Measurements from ENCODE around the gene PLEKHG4B. TPM values are rescaled to one million over a fixed set of nuclear protein-coding genes. Genes with fewer than 3 reads are reported as not detected.
"Not testable (repeated sequence)": the region's sequence is repeated elsewhere in the genome, so short reads cannot be mapped to it uniquely, and the experiment has no call there.

Gene PLEKHG4B
- 0.72 and 1.4 TPM in 2 replicates for polyA plus RNA-seq (2011; rRNA removed)
- 1.2 and 1.7 TPM in 2 replicates for polyA minus RNA-seq (2011; rRNA and poly(A)+ RNA removed)

- POLR2A ChIA-PET = no interaction called here
- CTCF ChIA-PET = no interaction called here
- no peaks in the 10 kb centered on the region for H3K36me3 ChIP-seq (ENCODE audit: control insufficient read depth, insufficient read depth, low read length)
- no peak for TF ChIP-seq CTCF (IDR thresholded peaks at IDR 0.05; ENCODE audit: insufficient read depth, low read depth, low read length)
- DNase-seq (ENCODE audit: low read depth) = no peak
- H3K4me3 ChIP-seq (ENCODE audit: low read depth, low read length) = peak within 1 kb of the TSS; percentile 38
- peaks cover 29% of the 10 kb centered on the region for H3K27me3 ChIP-seq (ENCODE audit: control insufficient read depth, insufficient read depth, low read length)
Measured at GRCh38 chr5:91556-92263, at the start of gene PLEKHG4B. PLEKHG4B (plus strand) TSS chr5:92168; CDS start chr5:92232, 64 bp downstream.

GRCh38 chr5:42250-42649, 49.7 kb upstream of the PLEKHG4B start:
- TF ChIP-seq CTCF (IDR thresholded peaks at IDR 0.05; ENCODE audit: insufficient read depth, low read depth, low read length) = peak; percentile 66
- Histone ChIP-seq H3K36me3 (ENCODE audit: control insufficient read depth, insufficient read depth, low read length) (no peaks in the 10 kb centered on the region), H3K4me3 (ENCODE audit: low read depth, low read length) (no peak overlapping the region), H3K27me3 (ENCODE audit: control insufficient read depth, insufficient read depth, low read length) (peaks cover 7% of the 10 kb centered on the region)
- CTCF ChIA-PET = no interaction called here
- POLR2A ChIA-PET = no interaction called here
- DNase-seq (ENCODE audit: low read depth) = no peak

- DNase-seq (ENCODE audit: low read depth) = no peak
- H3K36me3 ChIP-seq (ENCODE audit: control insufficient read depth, insufficient read depth, low read length) = no peaks in the 10 kb centered on the region
- ChIA-PET CTCF (interaction anchor here (0.9 kb wide), 1 partner anchor 9 kb away, joined by 3 read pairs; no protein-coding TSS in a partner anchor), POLR2A (no interaction called here)
- H3K4me3 ChIP-seq (ENCODE audit: low read depth, low read length) = no peak overlapping the region
- H3K27me3 ChIP-seq (ENCODE audit: control insufficient read depth, insufficient read depth, low read length) = peaks cover 11% of the 10 kb centered on the region
- no peak for TF ChIP-seq CTCF (IDR thresholded peaks at IDR 0.05; ENCODE audit: insufficient read depth, low read depth, low read length)
Measured at GRCh38 chr5:48192-48591, 43.8 kb upstream of the PLEKHG4B start.

GRCh38 chr5:49530-49929, 42.4 kb upstream of the PLEKHG4B start:
- H3K27me3 ChIP-seq (ENCODE audit: control insufficient read depth, insufficient read depth, low read length) = peaks cover 15% of the 10 kb centered on the region
- CTCF ChIA-PET = interaction anchor here (0.5 to 1.1 kb wide), 3 partner anchors 12 to 169 kb away, joined by 3 to 4 read pairs (median 3); no protein-coding TSS in a partner anchor
- POLR2A ChIA-PET; DNase-seq (ENCODE audit: low read depth); H3K4me3 ChIP-seq (ENCODE audit: low read depth, low read length); H3K36me3 ChIP-seq (ENCODE audit: control insufficient read depth, insufficient read depth, low read length): not testable (repeated sequence)

- TF ChIP-seq CTCF (IDR thresholded peaks at IDR 0.05; ENCODE audit: insufficient read depth, low read depth, low read length) = no peak
- no peak for DNase-seq (ENCODE audit: low read depth)
- CTCF ChIA-PET = interaction anchor here (0.5 to 1.1 kb wide), 2 partner anchors 13 to 138 kb away, joined by 3 to 4 read pairs; no protein-coding TSS in a partner anchor
- POLR2A ChIA-PET = no interaction called here
- Histone ChIP-seq H3K4me3 (ENCODE audit: low read depth, low read length) (no peak overlapping the region), H3K36me3 (ENCODE audit: control insufficient read depth, insufficient read depth, low read length) (no peaks in the 10 kb centered on the region), H3K27me3 (ENCODE audit: control insufficient read depth, insufficient read depth, low read length) (peaks cover 15% of the 10 kb centered on the region)
Measured at GRCh38 chr5:49953-50544, 41.9 kb upstream of the PLEKHG4B start.
